ENCODE data around the gene TNK2.
"Not testable (repeated sequence)": the region's sequence is repeated elsewhere in the genome, so short reads cannot be mapped to it uniquely, and the experiment has no call there.

TNK2 gene

DNA sequence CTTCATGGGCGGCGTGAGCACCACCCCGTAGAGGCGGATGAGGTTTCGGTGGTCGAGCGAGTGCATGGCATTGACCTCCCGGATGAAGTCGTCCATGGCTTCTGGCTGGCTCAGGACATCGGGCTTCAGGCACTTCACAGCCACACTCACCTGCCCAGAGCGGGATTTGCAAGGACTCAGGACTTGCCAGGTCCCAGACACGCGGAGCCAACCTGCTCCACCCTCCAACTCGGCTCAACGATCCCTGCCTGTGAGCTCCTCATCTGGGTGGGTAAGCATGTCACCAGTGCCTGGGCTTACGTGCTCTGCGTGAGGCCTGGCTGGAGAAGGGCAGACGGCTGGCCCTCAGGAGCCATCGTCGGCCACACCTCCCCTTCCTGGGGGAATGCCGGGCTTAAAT lies 25.2 kb downstream of the TNK2 start:
- DNase-seq, result no peak

DNA sequence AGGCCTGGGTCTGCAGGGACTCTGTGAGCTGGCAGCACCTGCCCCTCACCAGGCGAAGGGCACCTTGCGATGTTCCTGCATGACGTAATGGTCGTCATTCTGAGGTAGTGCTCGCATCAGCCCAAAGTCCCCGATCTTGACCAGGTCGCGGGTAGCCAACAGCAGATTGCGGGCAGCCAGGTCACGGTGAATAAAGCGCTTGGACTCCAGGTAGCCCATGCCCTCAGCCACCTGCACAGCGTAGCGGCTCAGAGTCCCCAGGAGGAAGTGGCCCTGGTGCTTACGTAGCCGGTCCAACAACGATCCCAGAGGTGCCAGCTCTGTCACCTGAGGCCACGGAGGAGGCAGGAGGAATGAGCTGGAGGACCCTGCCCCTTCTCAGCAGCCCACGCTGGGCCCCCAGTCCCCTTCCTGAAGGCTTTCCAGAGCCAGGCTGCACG lies 26.3 kb downstream of the TNK2 start:
- DNase-seq, result no peak

- no peak for DNase-seq
These were observed 26.9 kb downstream of the TNK2 start for GRCh38 chr3:195881276-195881988.

- DNase-seq, result no peak
These were observed 28.3 kb downstream of the TNK2 start for GRCh38 chr3:195880037-195880431.

DNA sequence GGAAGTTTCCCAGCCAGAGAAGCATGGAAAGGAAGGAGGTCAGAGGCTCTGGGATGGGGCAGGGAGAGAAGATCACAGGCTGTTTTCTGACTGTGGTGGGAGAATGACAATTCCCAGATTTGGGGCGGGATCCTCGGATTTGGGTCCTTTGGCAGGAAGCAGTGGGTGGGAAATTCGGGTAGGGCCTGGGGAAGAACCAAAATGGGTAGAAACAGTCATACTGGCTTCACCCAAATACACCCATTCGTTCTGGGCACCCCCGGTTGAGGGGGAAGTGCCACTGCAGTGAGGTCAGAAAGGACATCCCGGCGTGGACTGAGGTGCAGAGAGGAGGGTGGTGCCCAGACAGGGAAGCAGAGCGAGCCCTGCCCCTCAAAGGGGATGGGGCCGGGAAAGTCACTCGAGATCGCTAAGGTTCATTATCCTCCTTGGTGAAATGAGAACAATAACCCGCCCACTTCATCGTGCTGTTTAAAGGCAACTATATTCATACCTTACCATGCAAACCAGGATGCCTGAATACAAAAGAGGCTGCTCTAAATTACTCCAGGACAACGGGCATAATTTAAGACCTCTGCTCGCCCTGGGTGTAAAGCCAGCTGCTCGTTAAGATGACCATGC lies 28.8 kb downstream of the TNK2 start:
- no peak for DNase-seq

DNA sequence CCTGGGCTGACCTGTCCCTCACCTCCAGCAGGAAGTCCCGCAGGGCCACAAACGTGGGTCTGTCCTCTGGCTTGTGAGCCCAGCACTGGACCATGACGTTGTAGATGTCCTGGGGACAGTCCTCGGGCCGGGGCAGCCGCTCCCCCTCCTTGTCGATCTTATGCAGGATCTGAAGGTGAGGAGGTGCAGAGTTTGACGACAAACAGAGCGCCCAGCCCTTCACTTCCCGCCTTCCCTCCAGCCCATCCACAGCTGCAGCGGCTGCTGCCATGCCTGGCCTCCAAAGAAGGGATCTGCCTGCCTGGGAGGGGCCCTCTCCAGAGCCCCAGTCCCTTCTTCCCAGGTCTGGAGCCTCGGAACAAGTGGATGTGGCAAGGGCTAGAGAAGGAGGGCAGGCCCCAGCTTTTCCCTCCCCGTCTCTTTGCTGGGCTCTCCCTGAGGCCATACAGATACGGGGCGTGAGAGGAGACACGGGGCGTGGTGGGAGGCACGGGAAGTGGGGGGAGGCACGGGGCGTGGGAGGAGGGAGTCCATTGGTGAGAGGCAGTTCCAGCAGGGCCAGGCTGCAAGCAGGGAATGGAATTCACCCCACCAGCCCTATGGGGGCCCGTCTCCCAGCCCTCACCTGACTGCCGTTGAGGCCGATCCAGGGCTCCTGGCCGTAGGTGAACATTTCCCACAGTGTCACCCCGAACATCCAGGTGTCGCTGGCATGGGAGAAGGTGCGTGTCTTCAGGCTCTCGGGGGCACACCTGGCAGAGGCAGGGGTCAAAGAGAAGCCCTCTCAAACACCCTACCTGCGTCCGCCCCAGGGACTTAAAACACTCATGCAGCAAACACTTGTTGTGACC lies 29.7 kb downstream of the TNK2 start:
- DNase-seq, result no peak

- no peak for DNase-seq
These were observed 30.5 kb downstream of the TNK2 start for GRCh38 chr3:195877767-195878423.

- no peak for DNase-seq
These were observed 31.1 kb downstream of the TNK2 start for GRCh38 chr3:195877136-195877715.

GRCh38 chr3:195876297-195877064 lies 31.9 kb downstream of the TNK2 start:
- no peak for DNase-seq

DNA sequence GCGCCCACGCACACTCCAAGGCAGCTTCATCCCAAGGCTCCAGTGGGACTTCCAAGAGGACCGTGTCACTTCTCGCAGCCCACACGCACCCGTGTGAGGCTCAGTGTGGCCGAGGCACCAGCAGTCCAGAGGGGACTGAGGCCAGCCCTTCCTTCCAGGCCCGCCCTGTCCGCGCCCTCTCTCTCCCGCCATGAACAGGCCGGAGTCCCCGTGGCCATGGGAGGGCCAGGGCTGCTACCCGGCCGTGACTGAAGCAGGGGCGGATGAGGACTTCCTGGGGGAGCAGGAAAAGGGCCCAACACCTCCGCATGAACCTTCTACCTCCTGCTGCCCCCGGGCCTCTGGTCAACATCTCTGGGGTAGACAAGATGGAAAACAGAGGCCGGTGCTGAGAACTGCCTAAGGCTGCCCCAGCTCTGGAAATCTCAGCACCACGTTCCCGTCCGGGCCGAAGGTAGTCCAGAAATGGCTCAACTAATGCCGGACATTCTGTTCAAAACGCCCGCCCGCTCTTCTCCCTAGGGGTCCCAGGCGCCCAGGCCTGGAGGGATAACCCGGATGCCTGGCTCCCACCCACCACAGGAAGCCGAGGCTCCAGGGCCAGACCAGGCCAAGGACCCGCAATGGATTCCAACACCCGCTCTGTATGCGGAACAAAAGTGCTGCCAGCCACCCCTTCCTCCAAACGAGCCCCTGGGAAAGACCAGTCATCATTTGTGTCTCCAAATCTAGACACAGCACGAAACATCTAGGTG lies 32.7 kb downstream of the TNK2 start:
- DNase-seq, result no peak

DNA sequence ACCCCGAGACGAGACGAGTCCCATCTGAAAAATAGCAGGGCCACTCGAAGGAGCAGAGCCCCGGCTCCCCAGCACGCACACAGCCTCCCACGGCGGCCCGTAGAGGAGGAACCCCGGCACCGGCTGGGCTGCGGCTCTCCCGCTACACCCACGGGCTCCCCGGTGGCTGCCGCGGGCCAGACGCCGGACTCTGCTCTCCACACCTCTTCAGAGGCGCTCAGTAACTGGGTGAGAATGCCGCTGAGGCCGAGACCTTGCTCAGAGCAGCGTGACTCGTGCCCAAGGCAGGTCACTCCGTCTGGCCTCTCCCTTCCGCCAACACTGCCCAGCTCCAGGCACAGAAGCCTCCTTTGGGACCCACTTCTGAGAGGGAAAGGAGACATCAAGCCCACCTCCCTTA lies 34.4 kb downstream of the TNK2 start:
- DNase-seq, result no peak

GRCh38 chr3:195873281-195873887 lies 35.0 kb downstream of the TNK2 start:
- no peak for DNase-seq

- DNase-seq, result no peak
These were observed 35.6 kb downstream of the TNK2 start for GRCh38 chr3:195872800-195873199.

DNA sequence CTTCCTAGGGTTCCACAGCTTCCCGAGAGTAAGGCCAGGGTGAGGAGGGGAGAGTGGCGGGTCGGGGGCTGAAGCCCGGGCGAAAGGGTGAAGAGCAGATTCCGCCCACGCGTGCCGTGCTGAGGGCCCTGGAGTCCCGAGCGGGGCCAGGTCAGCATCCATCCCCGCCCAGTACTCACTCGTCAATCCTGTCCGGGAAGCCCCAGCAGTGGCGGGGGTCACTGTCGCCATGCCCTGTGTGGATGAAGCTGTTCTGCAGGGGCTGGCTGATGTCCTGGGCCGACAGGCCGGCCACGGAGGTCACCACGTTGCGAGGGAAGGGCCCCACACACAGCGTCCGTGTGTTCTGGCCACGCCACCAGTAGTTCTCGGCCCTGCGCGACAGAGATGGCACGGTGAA lies 36.3 kb downstream of the TNK2 start:
- DNase-seq, result no peak

DNA sequence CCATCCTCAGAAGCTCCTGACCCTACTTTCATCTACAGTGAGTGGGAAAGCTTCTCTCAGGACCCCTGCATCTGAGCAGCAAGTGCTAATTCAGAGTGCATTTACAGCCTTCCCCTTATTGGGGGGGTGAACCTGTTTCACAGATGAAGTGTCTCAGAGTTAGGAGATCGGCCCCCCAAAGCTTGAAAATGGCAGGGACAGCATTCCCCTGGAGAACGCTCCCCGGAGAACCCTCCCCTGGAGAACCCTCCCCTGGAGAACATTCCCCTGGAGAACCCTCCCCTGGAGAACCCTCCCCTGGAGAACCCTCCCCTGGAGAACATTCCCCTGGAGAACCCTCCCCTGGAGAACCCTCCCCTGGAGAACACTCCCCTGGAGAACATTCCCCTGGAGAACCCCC lies 36.7 kb downstream of the TNK2 start:
- not testable (repeated sequence) for DNase-seq

GRCh38 chr3:195870937-195871336 lies 37.4 kb downstream of the TNK2 start:
- no peak for DNase-seq

GRCh38 chr3:195870442-195870841 lies 37.9 kb downstream of the TNK2 start:
- no peak for DNase-seq

GRCh38 chr3:195869413-195870001 lies 38.8 kb downstream of the TNK2 start:
- DNase-seq, result no peak

GRCh38 chr3:195868866-195869412 lies 39.4 kb downstream of the TNK2 start:
- no peak for DNase-seq

- DNase-seq, result no peak
These were observed 40.0 kb downstream of the TNK2 start for GRCh38 chr3:195868336-195868865.
